ENCODE measurements around the gene EPHA1.

Gene EPHA1

GRCh38 chr7:143408686-143409561 lies at the start of gene EPHA1:
Gene EPHA1 (minus strand): TSS chr7:143408856. CDS start chr7:143408805, 51 bp downstream.
- peak; percentile 39 to 59 for DNase-seq

GRCh38 chr7:143458263-143458662 lies 49.6 kb upstream of the EPHA1 start:
- no peak for DNase-seq

- no peak for DNase-seq
These were observed 48.5 kb upstream of the EPHA1 start for GRCh38 chr7:143456992-143457793.

- no peak for DNase-seq
These were observed 47.3 kb upstream of the EPHA1 start for GRCh38 chr7:143455942-143456341.

- no peak for DNase-seq
These were observed 46.8 kb upstream of the EPHA1 start for GRCh38 chr7:143455491-143455890.

- DNase-seq: no peak
These were observed 45.5 kb upstream of the EPHA1 start for GRCh38 chr7:143454091-143454680.

- no peak for DNase-seq
These were observed 43.8 kb upstream of the EPHA1 start for GRCh38 chr7:143452495-143452894.

GRCh38 chr7:143451746-143452145 lies 43.1 kb upstream of the EPHA1 start:
- no peak for DNase-seq

- no peak for DNase-seq
These were observed 42.5 kb upstream of the EPHA1 start for GRCh38 chr7:143451122-143451521.

GRCh38 chr7:143449793-143450192 lies 41.1 kb upstream of the EPHA1 start:
- no peak for DNase-seq

GRCh38 chr7:143448429-143448828 lies 39.8 kb upstream of the EPHA1 start:
- DNase-seq: no peak

GRCh38 chr7:143447466-143447865 lies 38.8 kb upstream of the EPHA1 start:
- DNase-seq: no peak

GRCh38 chr7:143444785-143445184 lies 36.1 kb upstream of the EPHA1 start:
- no peak for DNase-seq

- DNase-seq: no peak
These were observed 35.6 kb upstream of the EPHA1 start for GRCh38 chr7:143444063-143444782.

GRCh38 chr7:143443153-143443552 lies 34.5 kb upstream of the EPHA1 start, which contains the start of gene TAS2R60:
Gene TAS2R60 (plus strand): TSS chr7:143443453. CDS start chr7:143443453, 0 bp downstream.
- no peak for DNase-seq

GRCh38 chr7:143439866-143440265 lies 31.2 kb upstream of the EPHA1 start:
- DNase-seq: no peak

- no peak for DNase-seq
These were observed 28.9 kb upstream of the EPHA1 start for GRCh38 chr7:143437578-143437977.

- DNase-seq: no peak
These were observed 27.8 kb upstream of the EPHA1 start for GRCh38 chr7:143436325-143436946.

- DNase-seq: no peak
These were observed 26.6 kb upstream of the EPHA1 start for GRCh38 chr7:143435266-143435665.

- no peak for DNase-seq
These were observed 26.0 kb upstream of the EPHA1 start for GRCh38 chr7:143434660-143435059.

GRCh38 chr7:143433759-143434158 lies 25.1 kb upstream of the EPHA1 start:
- DNase-seq: no peak

GRCh38 chr7:143431109-143431508 lies 22.5 kb upstream of the EPHA1 start:
- DNase-seq: no peak
